Mucosa of descending colon (tissue), 3 donors: ENCODE measurements around the gene TAF4. TPM values are rescaled to one million over a fixed set of nuclear protein-coding genes. Genes with fewer than 3 reads are reported as not detected.

Experiments
- ATAC-seq: fragments of 200-7000 bp; cut with Tn5 transposase; one replicate; pipeline ENCODE4 v1.9.1; 2020; ENCODE audit warnings: mild to moderate bottlenecking, moderate library complexity
- DNase-seq, 3 donors: peaks; one replicate each; pipeline ENCODE4 v3.0.0-alpha.2; 2020
- H3K36me3 ChIP-seq: fragments of 200-600 bp; one replicate; pipeline ENCODE4 v1.8.0; 2021; ENCODE audit warnings: low read depth, mild to moderate bottlenecking
- H3K4me1 ChIP-seq: fragments of 200-600 bp; one replicate; pipeline ENCODE4 v1.8.0; 2021; ENCODE audit warnings: low read depth, mild to moderate bottlenecking
- H3K4me3 ChIP-seq: fragments of 200-600 bp; one replicate; pipeline ENCODE4 v1.8.0; 2021; ENCODE audit warnings: mild to moderate bottlenecking
- H3K9me3 ChIP-seq: fragments of 200-600 bp; one replicate; pipeline ENCODE4 v1.8.0; 2021; ENCODE audit warnings: mild to moderate bottlenecking
- intact Hi-C, 2 donors: fragments of 100-400 bp; cut with DNase I in 1 of 2; cut with micrococcal nuclease in 1 of 2; formaldehyde crosslinking; loops; one replicate each; pipeline versions ENCODE4 v1.11.0 to v1.11.1; 2022; cut with DNase I, micrococcal nuclease
- total RNA-seq, 3 donors: library from RNA; stranded (reverse); fragmentation: NEBNext Ultra II Directional in 2 of 3; extraction: Animal tissue kit (Norgen Biotek cat#: 25700) in 2 of 3; gene quantifications; one replicate each; pipeline versions ENCODE4 v1.2.1 to v1.2.4, GENCODE V29; 2021 to 2023
- TF ChIP-seq, protein P1 (sequence below): fragments of 200-600 bp; IDR thresholded peaks from one replicate; pipeline ENCODE4 v1.8.0; 2022; ENCODE audit warnings: antibody characterized with exemption, mild to moderate bottlenecking
- donor health status: DM: no; HTN: no; CAD: no; lungs with moderate emphysema.
- donor health status: DM: no; HTN: no; CAD: no.
- donor health status: DM: no; HTN: yes; CAD: no.

TAF4 gene
- total RNA-seq, 3 donors from 2014 or later = 23.8 to 28.3 (median 27.5) TPM

DNA sequence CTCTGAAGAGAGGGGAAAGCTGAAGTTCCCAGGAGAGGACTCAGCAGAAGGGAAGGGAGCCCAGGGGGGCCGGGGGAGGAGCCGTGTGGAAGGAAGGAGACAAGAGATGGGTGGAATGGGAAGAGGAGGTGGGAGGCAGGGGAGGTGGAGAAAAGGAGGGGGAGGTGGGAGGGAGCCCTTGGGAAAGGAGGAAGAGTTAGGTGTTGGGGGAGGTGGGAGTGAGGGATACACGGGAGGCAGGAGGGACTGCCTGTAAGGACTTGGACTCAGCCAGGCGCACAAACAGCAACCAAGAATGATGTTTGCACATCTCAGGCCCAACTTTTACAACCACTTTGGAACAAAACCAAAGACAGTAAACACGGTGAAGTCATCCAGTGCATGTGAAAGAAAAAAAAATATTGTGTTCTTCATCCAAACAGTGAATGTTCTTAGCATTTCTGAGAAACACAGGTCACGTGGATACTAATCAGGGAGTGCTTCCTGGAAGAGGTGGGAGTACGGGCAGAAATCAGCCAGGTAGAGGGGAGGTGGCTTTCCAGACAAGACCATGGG is 39.2 kb upstream of the TAF4 start:
- TF ChIP-seq, protein P1, sequence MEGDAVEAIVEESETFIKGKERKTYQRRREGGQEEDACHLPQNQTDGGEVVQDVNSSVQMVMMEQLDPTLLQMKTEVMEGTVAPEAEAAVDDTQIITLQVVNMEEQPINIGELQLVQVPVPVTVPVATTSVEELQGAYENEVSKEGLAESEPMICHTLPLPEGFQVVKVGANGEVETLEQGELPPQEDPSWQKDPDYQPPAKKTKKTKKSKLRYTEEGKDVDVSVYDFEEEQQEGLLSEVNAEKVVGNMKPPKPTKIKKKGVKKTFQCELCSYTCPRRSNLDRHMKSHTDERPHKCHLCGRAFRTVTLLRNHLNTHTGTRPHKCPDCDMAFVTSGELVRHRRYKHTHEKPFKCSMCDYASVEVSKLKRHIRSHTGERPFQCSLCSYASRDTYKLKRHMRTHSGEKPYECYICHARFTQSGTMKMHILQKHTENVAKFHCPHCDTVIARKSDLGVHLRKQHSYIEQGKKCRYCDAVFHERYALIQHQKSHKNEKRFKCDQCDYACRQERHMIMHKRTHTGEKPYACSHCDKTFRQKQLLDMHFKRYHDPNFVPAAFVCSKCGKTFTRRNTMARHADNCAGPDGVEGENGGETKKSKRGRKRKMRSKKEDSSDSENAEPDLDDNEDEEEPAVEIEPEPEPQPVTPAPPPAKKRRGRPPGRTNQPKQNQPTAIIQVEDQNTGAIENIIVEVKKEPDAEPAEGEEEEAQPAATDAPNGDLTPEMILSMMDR = no peak
- ATAC-seq = peak; percentile 95
- Histone ChIP-seq H3K4me1 (peaks cover 11% of the 10 kb centered on the region), H3K36me3 (no peaks in the 10 kb centered on the region), H3K9me3 (peaks cover 33% of the 10 kb centered on the region), H3K4me3 (no peak overlapping the region)
- peak in 1 of 3 donors; percentile 57 for DNase-seq
- intact Hi-C loops = no loop called here

DNA sequence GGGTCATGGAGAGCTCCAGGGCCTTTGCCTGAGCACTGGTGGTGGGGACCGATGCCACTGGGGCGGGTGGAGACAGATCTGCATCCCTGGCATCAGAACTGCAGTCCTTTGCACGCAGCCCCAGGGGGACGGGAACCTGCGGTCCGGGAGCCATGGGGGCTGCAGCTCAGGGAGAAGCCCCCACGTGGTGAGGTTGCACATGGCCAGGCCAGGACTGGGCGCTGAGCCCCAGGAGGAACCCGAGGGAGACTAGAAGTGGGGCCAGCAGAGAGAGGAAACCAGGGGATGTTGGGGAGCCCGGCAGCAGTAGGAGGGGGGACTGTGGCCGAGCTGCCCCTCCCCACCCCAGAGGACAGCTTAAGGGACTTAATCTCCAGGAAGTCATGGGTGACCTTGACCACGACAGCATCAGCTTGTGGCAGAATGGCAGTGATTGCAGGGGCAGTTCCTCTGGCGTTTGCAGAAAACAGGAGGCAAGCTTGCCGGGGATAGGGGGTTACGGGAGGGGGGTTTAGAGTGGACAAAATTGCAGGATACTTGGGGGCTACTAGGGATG is 38.6 kb upstream of the TAF4 start:
- intact Hi-C loops = no loop called here
- TF ChIP-seq, protein P1 = no peak
- DNase-seq (no peak), ATAC-seq (no peak)
- no peak overlapping the region for H3K4me3 ChIP-seq
- H3K9me3 ChIP-seq = peaks cover 28% of the 10 kb centered on the region
- no peaks in the 10 kb centered on the region for H3K36me3 ChIP-seq
- peaks cover 11% of the 10 kb centered on the region for H3K4me1 ChIP-seq

DNA sequence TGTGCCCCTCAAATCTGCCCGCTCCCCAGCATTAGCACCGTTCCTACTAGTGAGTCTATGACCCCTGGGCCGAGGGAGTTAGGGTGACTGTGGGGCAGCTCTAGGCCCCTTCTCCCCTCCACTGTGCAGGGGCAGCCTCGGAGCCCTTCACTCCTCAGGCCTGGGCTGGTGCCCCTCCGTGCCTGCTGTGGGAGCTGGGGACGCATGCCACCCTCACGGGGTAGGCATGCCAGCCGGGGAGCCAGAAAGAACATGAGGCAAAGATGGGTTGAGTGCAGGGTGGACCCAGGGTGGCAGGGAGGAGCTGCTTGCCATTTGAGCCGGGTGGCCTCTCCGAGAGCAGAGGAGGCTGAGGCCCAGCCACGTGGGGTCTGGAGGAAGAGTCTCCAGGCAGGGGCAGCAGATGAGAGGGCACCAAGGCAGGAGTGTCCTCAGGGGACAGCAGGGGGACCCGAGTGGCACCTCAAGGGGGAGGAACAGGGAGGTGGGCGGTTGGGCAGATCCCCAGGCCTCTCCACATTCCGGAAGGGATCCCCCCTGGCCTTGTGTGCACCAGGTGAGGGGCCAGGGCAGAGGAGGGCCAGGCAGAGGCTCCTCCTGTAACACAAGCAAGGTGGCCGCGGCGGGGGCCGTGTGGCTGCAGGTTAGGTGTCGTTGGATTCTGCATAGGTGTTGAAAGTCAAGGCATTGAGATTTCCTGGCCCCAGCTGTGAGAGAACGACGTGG is 38.0 kb upstream of the TAF4 start:
- H3K4me3 ChIP-seq = no peak overlapping the region
- DNase-seq (no peak), ATAC-seq (no peak)
- intact Hi-C loops = no loop called here
- H3K4me1 ChIP-seq = peaks cover 11% of the 10 kb centered on the region
- H3K36me3 ChIP-seq = no peaks in the 10 kb centered on the region
- TF ChIP-seq, protein P1 = no peak
- peaks cover 21% of the 10 kb centered on the region for H3K9me3 ChIP-seq

DNA sequence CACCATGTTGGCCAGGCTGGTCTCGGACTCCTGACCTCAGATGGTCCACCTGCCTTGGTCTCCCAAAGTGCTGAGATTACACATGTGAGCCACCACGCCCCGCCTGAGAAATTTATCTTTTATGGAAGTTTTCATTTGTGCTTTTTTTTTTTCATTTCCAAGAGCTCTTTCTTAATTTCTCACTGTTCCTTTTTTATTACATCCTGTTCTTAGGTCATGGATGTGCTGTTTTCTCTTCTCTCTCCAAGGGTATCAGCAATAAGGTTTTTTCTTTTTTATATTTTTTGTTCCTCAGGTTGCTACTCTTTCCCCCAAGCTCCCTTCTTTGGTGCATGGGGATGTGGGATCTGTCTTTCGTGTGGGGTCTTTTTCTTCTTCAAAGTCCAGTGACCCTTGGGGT is 35.4 kb upstream of the TAF4 start:
- TF ChIP-seq, protein P1 = no peak
- H3K36me3 ChIP-seq = no peaks in the 10 kb centered on the region
- H3K4me1 ChIP-seq = peaks cover 11% of the 10 kb centered on the region
- H3K4me3 ChIP-seq = no peak overlapping the region
- H3K9me3 ChIP-seq = peaks cover 3% of the 10 kb centered on the region
- ATAC-seq (no peak), DNase-seq (no peak)
- intact Hi-C loops = no loop called here

DNA sequence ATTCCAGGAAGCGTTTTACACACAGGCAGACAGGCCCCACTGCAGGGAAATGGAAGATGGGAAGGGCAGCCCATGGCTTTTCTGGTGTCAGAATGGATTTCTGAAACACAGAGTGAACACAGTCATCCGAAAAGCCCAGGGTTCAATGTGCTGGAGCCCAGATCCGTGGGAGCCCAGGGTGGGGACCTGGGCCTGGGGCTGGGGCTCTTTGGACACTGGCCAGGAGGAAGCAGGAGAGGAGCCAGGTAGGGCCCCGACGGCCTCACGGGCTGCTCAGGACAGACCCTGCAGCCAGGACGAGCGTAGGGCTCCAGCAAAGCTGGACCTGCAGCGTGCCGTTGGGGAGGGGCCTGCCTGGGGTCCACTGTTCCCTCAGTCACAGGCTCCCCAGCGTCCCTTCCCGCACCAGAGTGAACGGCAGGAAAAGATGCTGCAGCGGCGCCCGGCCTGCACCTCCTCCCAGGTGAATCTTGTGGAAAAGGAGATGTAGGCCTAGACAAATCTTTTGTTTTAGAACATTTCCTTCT is 32.3 kb upstream of the TAF4 start:
- no peak overlapping the region for H3K4me3 ChIP-seq
- intact Hi-C loops = no loop called here
- no peaks in the 10 kb centered on the region for H3K4me1 ChIP-seq
- ATAC-seq = no peak
- H3K36me3 ChIP-seq = no peaks in the 10 kb centered on the region
- H3K9me3 ChIP-seq = no peaks in the 10 kb centered on the region
- TF ChIP-seq, protein P1 = no peak
- DNase-seq = no peak
